Daoy (cell line): Measurements from ENCODE around the gene PP2D1. TPM values are rescaled to one million over a fixed set of nuclear protein-coding genes. Genes with fewer than 3 reads are reported as not detected.
"Not testable (repeated sequence)": the region's sequence is repeated elsewhere in the genome, so short reads cannot be mapped to it uniquely, and the experiment has no call there.

Experiments
- DNase-seq: peaks from one replicate; pipeline ENCODE4 v3.0.0-alpha.2; 2015; ENCODE audit warnings: low read depth
- total RNA-seq: library from RNA; depleted of rRNA; stranded (reverse); fragments of >200 nt; shearing (Covaris generic); gene quantifications from 2 replicates; pipeline ENCODE4 v1.2.3, GENCODE V29; 2014

Gene PP2D1
- total RNA-seq, 1 experiment from 2014 or later, result not detected

GRCh38 chr3:20039765-20040547, 27.9 kb upstream of the PP2D1 start, which contains the start of gene KAT2B:
Gene KAT2B (plus strand): TSS chr3:20040446. CDS start chr3:20040478, 32 bp downstream.
- peak; percentile 75 for DNase-seq

DNA sequence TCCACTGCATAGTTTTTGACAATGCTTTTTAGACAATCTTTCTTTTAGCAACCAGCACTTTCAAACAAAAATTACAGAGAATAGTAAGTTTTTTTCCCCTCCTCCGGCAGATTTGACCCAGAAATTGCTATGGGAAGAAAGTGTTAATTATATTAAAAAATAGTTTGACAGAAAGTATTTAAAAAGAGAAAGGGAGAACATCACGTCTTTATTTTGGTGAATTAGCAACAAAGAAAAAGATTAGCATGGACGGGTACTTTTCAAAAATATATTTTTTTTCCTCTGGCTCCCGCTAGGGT, 27.4 kb upstream of the PP2D1 start:
- no peak for DNase-seq

DNA sequence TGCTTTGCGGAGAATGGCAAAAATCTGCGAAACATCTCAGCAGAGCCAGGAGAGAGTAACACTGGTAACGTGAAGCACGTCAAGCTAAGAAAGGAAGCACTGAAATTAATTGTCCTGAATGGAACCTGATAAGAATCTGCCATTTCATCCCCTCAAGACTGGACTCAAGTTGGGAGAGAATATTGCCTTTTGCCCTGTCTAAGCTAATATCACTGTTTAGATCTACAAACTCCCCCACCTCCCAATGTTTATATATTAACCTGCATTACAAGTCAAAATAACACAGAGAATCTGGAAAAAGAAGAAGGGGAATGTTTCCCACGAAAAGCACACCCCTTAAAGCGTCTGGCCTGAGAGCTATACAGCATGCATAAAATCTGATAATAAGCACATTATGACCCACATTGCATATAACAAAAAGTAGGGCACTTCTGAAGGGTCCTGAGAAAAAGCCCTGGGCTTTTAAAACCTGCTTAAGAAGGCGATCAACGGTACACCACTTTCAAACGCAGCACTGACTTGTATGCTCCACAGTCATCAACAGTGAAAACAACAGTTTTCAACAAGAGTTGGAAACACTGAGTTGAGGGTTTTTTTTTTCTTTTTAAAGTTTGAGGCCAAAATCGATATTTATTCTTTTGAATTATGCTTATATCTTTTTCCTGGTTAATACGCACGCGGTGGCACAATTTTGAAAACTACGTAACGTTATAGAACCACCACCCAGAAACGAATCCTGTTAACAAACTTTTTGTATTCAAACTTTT, 26.8 kb upstream of the PP2D1 start:
- no peak for DNase-seq

- no peak for DNase-seq
Measured at GRCh38 chr3:20037255-20037996, 25.4 kb upstream of the PP2D1 start.

- no peak for DNase-seq
Measured at GRCh38 chr3:20035019-20035418, 23.0 kb upstream of the PP2D1 start.

- not testable (repeated sequence) for DNase-seq
Measured at GRCh38 chr3:20031939-20032338, 19.9 kb upstream of the PP2D1 start.

DNA sequence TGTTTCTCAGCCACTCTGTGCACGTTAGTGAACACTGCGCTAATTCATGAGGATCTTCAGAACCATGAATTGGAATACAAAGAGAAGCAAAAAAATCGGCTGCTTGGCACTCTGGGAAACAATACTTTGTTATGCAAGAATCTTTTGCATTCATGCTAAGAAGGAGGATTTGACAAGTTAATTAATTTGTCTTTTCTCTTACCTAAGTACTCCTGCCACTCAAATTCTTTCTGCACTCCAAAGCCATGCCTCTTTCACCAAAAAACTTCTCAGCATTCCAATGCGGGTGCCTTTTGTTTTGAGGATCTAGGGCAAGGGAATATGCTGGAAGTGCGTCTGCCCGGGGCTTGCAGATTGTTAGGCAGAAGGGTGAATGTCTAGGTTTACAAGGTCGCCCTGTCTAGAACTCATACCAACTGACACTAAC, 16.9 kb upstream of the PP2D1 start:
- DNase-seq, result no peak

GRCh38 chr3:20027136-20027535, 15.1 kb upstream of the PP2D1 start:
- DNase-seq, result no peak

GRCh38 chr3:20023623-20024405, 11.8 kb upstream of the PP2D1 start:
- DNase-seq, result no peak

GRCh38 chr3:20022954-20023622, 11.0 kb upstream of the PP2D1 start:
- no peak for DNase-seq

GRCh38 chr3:20016076-20016475, 4.0 kb upstream of the PP2D1 start:
- DNase-seq, result not testable (repeated sequence)

- DNase-seq, result no peak
Measured at GRCh38 chr3:20015525-20015924, 3.5 kb upstream of the PP2D1 start.

GRCh38 chr3:20013396-20013795, 1.3 kb upstream of the PP2D1 start:
- DNase-seq, result no peak

- DNase-seq, result no peak
Measured at GRCh38 chr3:20008646-20009045, 3.4 kb downstream of the PP2D1 start.

DNA sequence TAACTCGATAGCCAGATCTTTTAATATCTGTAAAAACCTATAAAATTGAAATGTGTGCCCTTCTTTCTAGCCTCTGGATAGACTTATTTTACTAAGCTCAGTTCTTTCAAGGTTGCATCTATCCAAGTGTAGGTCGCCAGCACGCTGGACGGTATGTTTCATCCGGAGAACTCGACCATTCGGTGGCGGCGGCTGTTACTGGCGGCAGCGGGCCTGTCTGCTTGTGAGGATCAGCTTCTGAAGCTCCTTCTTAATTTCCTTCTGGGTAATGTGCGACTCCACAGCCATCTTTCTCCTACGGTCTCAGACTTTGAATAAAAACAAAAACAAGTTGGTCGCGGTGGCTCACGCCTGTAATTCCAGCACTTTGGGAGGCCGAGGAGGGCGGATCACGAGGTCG, 4.1 kb downstream of the PP2D1 start:
- DNase-seq, result no peak

DNA sequence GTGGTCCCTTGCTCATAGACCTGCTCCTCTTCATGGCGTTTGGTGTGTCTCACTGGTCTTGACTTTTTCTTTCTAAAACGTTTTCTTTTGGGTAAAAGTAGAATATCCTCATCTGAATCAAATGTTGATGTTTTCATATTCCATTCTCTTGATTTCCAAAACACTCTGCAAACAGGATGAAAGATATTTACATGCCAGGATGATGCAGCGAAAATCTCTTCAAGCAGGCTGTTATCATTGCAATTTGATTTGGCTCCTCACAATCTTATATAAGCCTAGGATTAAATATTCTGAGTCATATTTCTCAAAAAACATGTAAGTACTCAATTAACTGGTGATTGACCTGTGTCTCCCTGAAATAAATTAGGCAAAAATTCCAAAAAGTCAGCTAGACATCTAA, 10.1 kb downstream of the PP2D1 start:
- DNase-seq, result no peak

GRCh38 chr3:19997502-19997901, 14.6 kb downstream of the PP2D1 start:
- no peak for DNase-seq

DNA sequence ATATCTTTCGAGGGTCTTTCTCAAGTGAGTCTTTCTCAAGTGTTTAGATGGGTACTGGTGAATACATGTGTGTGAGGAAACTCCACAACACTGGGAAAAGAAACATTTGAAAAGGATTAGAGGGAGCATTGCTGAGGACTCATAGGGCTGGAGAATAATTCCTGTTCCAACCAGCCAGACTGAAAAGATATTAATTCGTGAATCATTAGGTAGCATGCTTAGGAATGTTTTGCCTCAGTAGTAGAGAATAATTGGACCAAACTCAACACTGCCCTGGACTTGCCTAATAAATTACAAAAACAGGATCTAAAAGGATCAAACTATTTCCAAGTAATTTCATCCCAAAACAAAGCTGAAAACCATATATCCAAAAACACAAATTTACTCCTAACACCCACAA, 17.3 kb downstream of the PP2D1 start:
- no peak for DNase-seq

GRCh38 chr3:19988904-19989303, 23.2 kb downstream of the PP2D1 start:
- not testable (repeated sequence) for DNase-seq

DNA sequence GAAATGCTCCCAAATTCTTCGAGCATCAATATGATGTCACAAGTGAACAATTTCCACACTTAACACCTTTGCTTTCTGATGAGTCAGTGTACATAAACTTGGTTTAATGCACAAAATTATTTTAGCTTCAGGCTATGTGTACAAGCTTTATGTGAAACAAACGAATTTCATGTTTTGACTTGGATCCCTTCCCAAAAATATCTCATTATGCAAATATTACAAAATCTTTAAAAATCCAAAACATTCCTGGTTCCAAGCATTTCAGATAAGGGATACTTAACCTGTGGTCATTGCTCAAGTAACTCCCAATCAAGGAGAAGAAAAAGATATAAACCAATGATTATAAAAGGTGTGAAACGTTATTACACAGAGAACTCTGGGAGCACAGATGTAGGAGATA, 40.0 kb downstream of the PP2D1 start:
- DNase-seq, result no peak

DNA sequence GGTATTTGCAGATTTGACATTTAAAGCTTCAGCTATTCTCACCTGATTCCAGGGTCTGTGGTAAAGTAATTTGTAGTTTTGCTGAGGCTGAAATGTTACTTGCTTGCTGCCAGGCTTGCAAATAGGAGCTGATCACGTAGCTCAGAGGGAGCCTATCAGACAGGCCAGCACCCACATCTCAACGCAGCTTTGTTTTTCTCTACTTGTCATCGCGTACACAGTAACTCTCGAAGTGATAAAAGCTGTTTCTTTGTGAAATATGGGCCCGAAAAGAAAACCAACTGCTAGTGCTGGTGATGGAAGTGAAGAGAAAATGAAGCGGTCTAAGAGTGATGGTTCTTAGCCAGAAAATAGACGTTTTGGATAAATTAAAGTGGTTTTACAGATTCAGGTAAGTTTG, 41.7 kb downstream of the PP2D1 start:
- no peak for DNase-seq
